ENCODE data around the gene SLIT2.

DNA sequence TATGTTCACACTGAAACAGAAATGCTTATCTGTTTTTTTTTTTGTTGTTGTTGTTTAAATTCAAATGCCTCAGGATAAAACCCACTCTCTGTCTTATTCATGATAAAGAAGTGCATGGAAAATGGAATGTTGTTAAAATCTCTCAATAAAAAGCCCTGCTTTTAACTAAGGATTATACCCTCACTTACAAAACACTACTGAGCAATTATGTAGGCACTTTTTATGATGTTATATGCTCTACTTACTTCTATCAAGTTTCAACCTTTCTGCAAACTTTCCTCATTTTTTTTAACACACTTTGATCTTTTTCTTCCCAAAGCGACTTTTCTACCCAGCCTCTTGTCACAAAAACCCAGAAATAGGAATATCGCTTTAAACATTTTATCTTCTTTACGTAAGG lies 26.5 kb downstream of the SLIT2 start:
- no peak for TF ChIP-seq CTCF (conservative IDR thresholded peaks at IDR 0.05; ENCODE audit: low read length)
- TF ChIP-seq EZH2phosphoT487 (IDR thresholded peaks at IDR 0.05; ENCODE audit: borderline replicate concordance), result no peak

Data from Loucy (cell line).